Measurements from ENCODE around the gene SFRP4. TPM values are rescaled to one million over a fixed set of nuclear protein-coding genes. Genes with fewer than 3 reads are reported as not detected.

Gene SFRP4
- total and polyA plus RNA-seq, 2 of the 8 experiments (the other 6 are each of a cell fraction or from before 2014, with no cell fraction given): 0.03 TPM; not detected in 1

GRCh38 chr7:37899712-37900247 is 16.8 kb downstream of the SFRP4 start:
- Histone ChIP-seq H3K4me1 (replicated peaks in 1 of 4; ENCODE audit: control insufficient read depth in 3 of 4, insufficient read depth in 4 of 4, low read length in 3 of 4) (no peaks in the 10 kb centered on the region), H4K8ac (ENCODE audit: extremely low read depth, insufficient read depth, low read length) (no peak overlapping the region), H3K9me3 (ENCODE audit: insufficient read depth in 2 of 2, low read depth in 1 of 2, low read length in 1 of 2) (no peaks in the 10 kb centered on the region), H3K18ac (ENCODE audit: extremely low read depth, low read length) (no peak overlapping the region), H3K79me1 (ENCODE audit: low read depth, low read length) (no peaks in the 10 kb centered on the region), H3K23me2 (ENCODE audit: low read depth, low read length) (no peaks in the 10 kb centered on the region), H3K36me3 (ENCODE audit: control insufficient read depth in 2 of 4, insufficient read depth in 4 of 4, low read length in 3 of 4) (no peaks in the 10 kb centered on the region), H2AFZ (ENCODE audit: low read length) (no peak overlapping the region), H2BK15ac (ENCODE audit: low read length) (no peak overlapping the region), H3K4me3 (ENCODE audit: extremely low read depth in 1 of 4, insufficient read depth in 2 of 4, low read depth in 3 of 4, low read length in 4 of 4) (no peak overlapping the region), H3K27ac (ENCODE audit: low read depth, low read length) (no peak overlapping the region), H2BK120ac (replicated peaks; ENCODE audit: low read depth, low read length) (no peak overlapping the region), H2BK5ac (ENCODE audit: low read depth, low read length) (no peak overlapping the region), H3K56ac (replicated peaks; ENCODE audit: insufficient read length, low read depth, low read length) (no peak overlapping the region), H2AK5ac (ENCODE audit: low read depth, low read length) (no peak overlapping the region), H2BK20ac (ENCODE audit: low read length) (no peak overlapping the region), H3K14ac (ENCODE audit: insufficient read length) (no peak overlapping the region), H4K91ac (replicated peaks; ENCODE audit: insufficient read length, low read length) (no peak overlapping the region), H3K23ac (ENCODE audit: insufficient read length) (no peak overlapping the region), H4K5ac (ENCODE audit: insufficient read length, low read depth, low read length) (no peak overlapping the region), H4K20me1 (replicated peaks in 1 of 2; ENCODE audit: control insufficient read depth in 1 of 2, insufficient read depth in 2 of 2, low read length in 2 of 2) (no peaks in the 10 kb centered on the region), H2BK12ac (ENCODE audit: low read depth, low read length) (no peak overlapping the region), H3K4ac (replicated peaks; ENCODE audit: insufficient read length, low read depth, low read length) (no peak overlapping the region), H3K9ac (replicated peaks in 1 of 4; ENCODE audit: extremely low read depth in 1 of 4, low read depth in 3 of 4, low read length in 3 of 4) (no peak overlapping the region), H3K4me2 (ENCODE audit: insufficient read depth in 1 of 2, low read depth in 2 of 2, low read length in 2 of 2) (no peak overlapping the region), H3K79me2 (ENCODE audit: control insufficient read depth in 1 of 2, insufficient read depth in 2 of 2, low read length in 2 of 2) (no peaks in the 10 kb centered on the region), H3K27me3 (replicated peaks in 1 of 4; ENCODE audit: control insufficient read depth in 3 of 4, extremely low read depth in 1 of 4, insufficient read depth in 3 of 4, low read length in 3 of 4) (no peaks in the 10 kb centered on the region)
- FAIRE-seq: no peak
- CTCF ChIA-PET (ENCODE audit: partially characterized antibody): interaction anchor here (0.6 to 4.4 kb wide), 6 partner anchors 17 to 718 kb away, joined by 3 to 34 read pairs (median 3); partner anchors contain the start of gene SFRP4
- DNase-seq (ENCODE audit: low read depth in 1 of 2, low spot score in 2 of 2): no peak
- TF ChIP-seq CHD2 (IDR thresholded peaks at IDR 0.05; ENCODE audit: low read length): no peak
- POLR2A ChIA-PET (ENCODE audit: partially characterized antibody): no interaction called here
- 77% methylated on average over 3 of the region's 3 CpGs; no CpG with 5 or more reads in 1 of the 2 experiments for WGBS, 2 experiments (ENCODE audit: extremely low coverage in 1 of 2, insufficient coverage in 1 of 2, insufficient read length in 1 of 2, insufficient replicate concordance in 2 of 2, low coverage in 1 of 2, low lambda C conversion rate in 2 of 2, missing lambda C conversion rate in 1 of 2)

Measured in H1 (cell line).